Tibial nerve (tissue), 4 donors: Measurements from ENCODE around the gene SPC24. TPM values are rescaled to one million over a fixed set of nuclear protein-coding genes. Genes with fewer than 3 reads are reported as not detected.

Experiments used
- DNase-seq, 2 donors: peaks; one replicate each; pipeline ENCODE4 v3.0.0-alpha.2; 2019; ENCODE audit warnings: low spot score in 2 of 2
- H3K27ac ChIP-seq, 4 donors: fragments of 200-600 bp; sonication (generic) in 3 of 4; one replicate each; pipeline ENCODE4 v1.5.1; 2017 to 2019; ENCODE audit warnings: mild to moderate bottlenecking in 1 of 4
- H3K27me3 ChIP-seq, 2 donors: fragments of 200-600 bp; sonication (generic) in 1 of 2; one replicate each; pipeline versions ENCODE4 v1.5.1 to v1.6.0; 2017 to 2019
- H3K36me3 ChIP-seq, 3 donors: fragments of 200-600 bp; sonication (generic); one replicate each; pipeline ENCODE4 v1.5.1; 2018 to 2019
- H3K4me1 ChIP-seq, 4 donors: fragments of 200-600 bp; sonication (generic) in 3 of 4; one replicate each; pipeline ENCODE4 v1.5.1; 2017 to 2019
- H3K4me3 ChIP-seq, 4 donors: fragments of 200-600 bp; sonication (generic) in 3 of 4; one replicate each; pipeline ENCODE4 v1.5.1; 2017 to 2019; ENCODE audit warnings: mild to moderate bottlenecking in 1 of 4, moderate library complexity in 1 of 4
- H3K9me3 ChIP-seq, 4 donors: fragments of 200-600 bp; sonication (generic) in 3 of 4; one replicate each; pipeline ENCODE4 v1.5.1; 2017 to 2019
- EP300 ChIP-seq, 2 donors: sonication (generic); formaldehyde crosslinking; IDR thresholded peaks; one replicate each; pipeline ENCODE4 v1.6.1; 2017; ENCODE audit warnings: antibody characterized with exemption in 2 of 2, mild to moderate bottlenecking in 1 of 2
- POLR2A ChIP-seq, 2 donors: fragments of 450-650 bp; IDR thresholded peaks; one replicate each; pipeline ENCODE4 v1.6.1; 2017; ENCODE audit warnings: antibody characterized with exemption in 2 of 2, mild to moderate bottlenecking in 2 of 2, moderate library complexity in 2 of 2
- WGBS, 2 donors: methylation state at CpG; one replicate each; pipeline ENCODE4 v1.1.5; 2018; 5-methylcytosine and 5-hydroxymethylcytosine counted together
- total RNA-seq, 4 donors: library from RNA; depleted of rRNA; stranded (reverse); fragments of >200 nt; gene quantifications; one replicate each; pipeline ENCODE4 v1.1.0, GENCODE V29; 2016
- TF ChIP-seq, protein P1 (sequence below), 5 experiments: fragments of 200-600 bp in 3 of 5; fragments of 450-650 bp in 2 of 5; sonication (generic) in 3 of 5; IDR thresholded peaks; one replicate each; pipeline ENCODE4 v1.5.1; 2016 to 2019; ENCODE audit warnings: antibody characterized with exemption in 5 of 5, mild to moderate bottlenecking in 3 of 5, moderate library complexity in 2 of 5

Gene SPC24
- total RNA-seq, 4 donors from 2014 or later = 2.6 to 20.4 (median 4.4) TPM

- peaks cover 0 to 82% (median 7%) of the 10 kb centered on the region in 3 donors for H3K36me3 ChIP-seq
- DNase-seq = no peak
- peaks cover 0 to 34% (median 16%) of the 10 kb centered on the region in 4 donors for H3K4me1 ChIP-seq
- no peak overlapping the region for H3K27ac ChIP-seq
- 88 to 94% methylated on average over 14 to 18 of the region's 18 CpGs for WGBS, 2 donors
- TF ChIP-seq, protein P1, sequence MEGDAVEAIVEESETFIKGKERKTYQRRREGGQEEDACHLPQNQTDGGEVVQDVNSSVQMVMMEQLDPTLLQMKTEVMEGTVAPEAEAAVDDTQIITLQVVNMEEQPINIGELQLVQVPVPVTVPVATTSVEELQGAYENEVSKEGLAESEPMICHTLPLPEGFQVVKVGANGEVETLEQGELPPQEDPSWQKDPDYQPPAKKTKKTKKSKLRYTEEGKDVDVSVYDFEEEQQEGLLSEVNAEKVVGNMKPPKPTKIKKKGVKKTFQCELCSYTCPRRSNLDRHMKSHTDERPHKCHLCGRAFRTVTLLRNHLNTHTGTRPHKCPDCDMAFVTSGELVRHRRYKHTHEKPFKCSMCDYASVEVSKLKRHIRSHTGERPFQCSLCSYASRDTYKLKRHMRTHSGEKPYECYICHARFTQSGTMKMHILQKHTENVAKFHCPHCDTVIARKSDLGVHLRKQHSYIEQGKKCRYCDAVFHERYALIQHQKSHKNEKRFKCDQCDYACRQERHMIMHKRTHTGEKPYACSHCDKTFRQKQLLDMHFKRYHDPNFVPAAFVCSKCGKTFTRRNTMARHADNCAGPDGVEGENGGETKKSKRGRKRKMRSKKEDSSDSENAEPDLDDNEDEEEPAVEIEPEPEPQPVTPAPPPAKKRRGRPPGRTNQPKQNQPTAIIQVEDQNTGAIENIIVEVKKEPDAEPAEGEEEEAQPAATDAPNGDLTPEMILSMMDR (IDR thresholded peaks at IDR 0.05) = no peak
- TF ChIP-seq EP300 (IDR thresholded peaks at IDR 0.05) (no peak), POLR2A (IDR thresholded peaks at IDR 0.05) (no peak)
- no peaks in the 10 kb centered on the region for H3K9me3 ChIP-seq
- H3K27me3 ChIP-seq = no peaks in the 10 kb centered on the region
- H3K4me3 ChIP-seq = no peak overlapping the region
Measured at GRCh38 chr19:11176466-11177193, 21.0 kb upstream of the SPC24 start.

GRCh38 chr19:11175920-11176319 lies 20.3 kb upstream of the SPC24 start:
- no peak for DNase-seq
- Histone ChIP-seq H3K9me3 (no peaks in the 10 kb centered on the region), H3K36me3 (peaks cover 0 to 86% (median 10%) of the 10 kb centered on the region in 3 donors), H3K27me3 (no peaks in the 10 kb centered on the region), H3K27ac (no peak overlapping the region), H3K4me1 (peaks cover 0 to 27% (median 14%) of the 10 kb centered on the region in 4 donors), H3K4me3 (no peak overlapping the region)
- TF ChIP-seq POLR2A (IDR thresholded peaks at IDR 0.05) (no peak), EP300 (IDR thresholded peaks at IDR 0.05) (no peak)
- TF ChIP-seq, protein P1 (IDR thresholded peaks at IDR 0.05) = no peak
- WGBS, 2 donors = 87 to 88% methylated on average over 7 of the region's 7 CpGs

- no peaks in the 10 kb centered on the region for H3K27me3 ChIP-seq
- 95 to 96% methylated on average over 15 to 25 of the region's 27 CpGs for WGBS, 2 donors
- DNase-seq = no peak
- H3K4me3 ChIP-seq = no peak overlapping the region
- peaks cover 0 to 11% (median 3%) of the 10 kb centered on the region in 4 donors for H3K4me1 ChIP-seq
- H3K36me3 ChIP-seq = peaks cover 0 to 98% (median 22%) of the 10 kb centered on the region in 3 donors
- H3K27ac ChIP-seq = no peak overlapping the region
- no peaks in the 10 kb centered on the region for H3K9me3 ChIP-seq
- TF ChIP-seq, protein P1 (IDR thresholded peaks at IDR 0.05) = no peak
- no peak for TF ChIP-seq EP300 (IDR thresholded peaks at IDR 0.05)
- no peak for TF ChIP-seq POLR2A (IDR thresholded peaks at IDR 0.05)
Measured at GRCh38 chr19:11174336-11174735, 18.8 kb upstream of the SPC24 start.

DNA sequence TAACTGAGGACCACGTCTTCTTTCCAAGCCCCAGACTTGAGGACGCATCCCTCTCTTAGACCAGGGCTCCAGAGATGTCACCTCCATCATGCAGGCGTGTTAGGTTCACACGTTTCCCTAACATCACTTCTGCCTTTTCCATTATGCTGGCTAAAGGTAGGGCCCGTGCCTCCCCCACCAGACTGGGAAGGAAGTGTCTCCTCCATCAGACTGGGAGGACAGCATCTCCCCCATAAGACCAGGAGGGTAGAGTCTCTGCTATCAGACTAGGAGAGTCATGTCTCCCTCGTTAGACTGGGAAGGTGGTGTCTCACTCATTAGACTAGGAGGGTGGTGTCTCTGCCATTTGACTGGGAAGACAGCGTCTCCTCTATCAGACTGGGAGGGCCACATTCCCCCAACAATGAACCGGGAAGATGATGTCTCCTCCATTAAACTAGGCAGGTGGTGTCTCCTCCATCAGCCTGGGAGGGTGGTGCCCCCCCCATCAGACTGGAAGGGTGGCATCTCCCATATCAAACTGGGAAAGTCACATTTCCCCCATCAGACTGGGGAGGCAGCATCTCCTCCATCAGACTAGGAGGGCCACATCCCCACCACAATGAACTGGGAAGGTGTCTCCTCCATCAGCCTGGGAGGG lies 18.1 kb upstream of the SPC24 start:
- H3K27me3 ChIP-seq = no peaks in the 10 kb centered on the region
- peaks cover 0 to 100% (median 22%) of the 10 kb centered on the region in 3 donors for H3K36me3 ChIP-seq
- H3K4me1 ChIP-seq = peaks cover 0 to 4% (median 0%) of the 10 kb centered on the region in 4 donors
- no peak overlapping the region for H3K4me3 ChIP-seq
- TF ChIP-seq EP300 (IDR thresholded peaks at IDR 0.05) (no peak), POLR2A (IDR thresholded peaks at IDR 0.05) (no peak)
- TF ChIP-seq, protein P1 (IDR thresholded peaks at IDR 0.05) = no peak
- DNase-seq = no peak
- WGBS, 2 donors = 70 to 91% methylated on average over 8 of the region's 8 CpGs
- H3K9me3 ChIP-seq = no peaks in the 10 kb centered on the region
- H3K27ac ChIP-seq = peak overlapping the region in 1 of 4 donors; percentile 17

DNA sequence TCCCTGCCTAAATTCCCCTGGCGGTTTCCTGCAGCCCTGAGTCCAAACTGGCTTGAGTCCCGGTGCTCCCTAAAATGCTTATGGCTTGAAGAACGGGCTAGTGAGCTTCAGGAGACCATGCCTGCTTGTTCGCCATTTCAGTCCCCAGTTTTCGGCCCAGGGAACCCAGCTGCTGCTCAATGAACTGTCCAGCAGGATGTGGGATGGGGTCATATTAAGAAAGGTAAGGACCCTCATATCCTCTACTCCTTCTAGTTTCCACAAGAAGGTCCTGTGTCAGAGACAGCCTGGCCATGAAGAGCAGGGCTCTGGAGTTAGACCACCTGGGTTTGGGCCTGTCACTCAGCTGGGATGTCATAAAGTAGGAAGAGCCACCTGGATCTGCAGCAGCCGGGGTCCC lies 17.0 kb upstream of the SPC24 start:
- H3K4me1 ChIP-seq = no peaks in the 10 kb centered on the region
- no peaks in the 10 kb centered on the region for H3K27me3 ChIP-seq
- peaks cover 0 to 99% (median 28%) of the 10 kb centered on the region in 3 donors for H3K36me3 ChIP-seq
- TF ChIP-seq EP300 (IDR thresholded peaks at IDR 0.05) (no peak), POLR2A (IDR thresholded peaks at IDR 0.05) (no peak)
- TF ChIP-seq, protein P1 (IDR thresholded peaks at IDR 0.05) = no peak
- H3K4me3 ChIP-seq = no peak overlapping the region
- DNase-seq = no peak
- 80 to 93% methylated on average over 6 of the region's 6 CpGs for WGBS, 2 donors
- H3K9me3 ChIP-seq = no peaks in the 10 kb centered on the region
- H3K27ac ChIP-seq = no peak overlapping the region
